ENCODE results near the gene ARL4D. TPM values are rescaled to one million over a fixed set of nuclear protein-coding genes. Genes with fewer than 3 reads are reported as not detected.
"Not testable (repeated sequence)": the region's sequence is repeated elsewhere in the genome, so short reads cannot be mapped to it uniquely, and the experiment has no call there.

Gene ARL4D
- total and polyA plus RNA-seq, 2 donors (not counting 3 experiments of a cell fraction or from before 2014, with no cell fraction given) = 3.8 to 4.1 TPM

GRCh38 chr17:43418441-43419374 is 19.9 kb downstream of the ARL4D start:
- BruUV-seq (replicated peaks) = no TSS peak
- ChIA-PET POLR2A (no interaction called here), CTCF (interaction anchor here (0.6 to 1.6 kb wide), 4 partner anchors 25 to 68 kb away, joined by 3 to 5 read pairs (median 4); partner anchors contain the start of gene DHX8)
- H3K4me2 ChIP-seq (ENCODE audit: insufficient read depth, low read length) = no peak overlapping the region
- no peak overlapping the region for H3K27ac ChIP-seq (ENCODE audit: insufficient read depth, low read depth, low read length)
- H3K9me3 ChIP-seq (replicated peaks; ENCODE audit: control insufficient read depth, insufficient read depth, low read length) = no peaks in the 10 kb centered on the region
- H3K79me2 ChIP-seq (ENCODE audit: control insufficient read depth, insufficient read depth, low read length) = no peaks in the 10 kb centered on the region
- H3K9ac ChIP-seq (replicated peaks; ENCODE audit: extremely low read depth, insufficient read depth, low read length) = no peak overlapping the region
- H3K9me1 ChIP-seq (replicated peaks; ENCODE audit: control insufficient read depth, extremely low read depth, insufficient read depth, low read length) = no peaks in the 10 kb centered on the region
- H3K36me3 ChIP-seq (ENCODE audit: control insufficient read depth in 2 of 2, extremely low read depth in 1 of 2, insufficient read depth in 2 of 2, low read length in 2 of 2) = no peaks in the 10 kb centered on the region
- no peak for DNase-seq (ENCODE audit: low read depth, low spot score)
- intact Hi-C loops (cut with micrococcal nuclease) = no loop called here
- H3K27me3 ChIP-seq (ENCODE audit: control insufficient read depth in 2 of 2, insufficient read depth in 2 of 2, low read length in 2 of 2) = peaks cover 0 to 7% of the 10 kb centered on the region in 2 experiments
- H3K4me3 ChIP-seq (replicated peaks in 1 of 3; ENCODE audit: insufficient read depth in 1 of 3, low read depth in 1 of 3, low read length in 3 of 3) = no peak overlapping the region
- dilution Hi-C loops (cut with MboI; ENCODE audit: extremely low pct_ligation_motif_present, low sequenced_read_pairs) = no loop called here
- no peaks in the 10 kb centered on the region for H3K4me1 ChIP-seq (ENCODE audit: control insufficient read depth, extremely low read depth, insufficient read depth, low read length)
- no peaks in the 10 kb centered on the region for H4K20me1 ChIP-seq (replicated peaks; ENCODE audit: control insufficient read depth, extremely low read depth, insufficient read depth, low read length)
- TF ChIP-seq FOS (IDR thresholded peaks at IDR 0.05; ENCODE audit: borderline replicate concordance, insufficient read depth, low read length) (peak; percentile 73), MYC (IDR thresholded peaks at IDR 0.05; ENCODE audit: low read depth, low read length) (no peak), MAX (IDR thresholded peaks at IDR 0.05; ENCODE audit: insufficient read depth, insufficient read length) (no peak), CTCF (IDR thresholded peaks at IDR 0.05; ENCODE audit: extremely low read depth in 1 of 2, insufficient read depth in 1 of 2, low read depth in 1 of 2, low read length in 2 of 2) (no peak)
- peak overlapping the region; percentile 42 for H2AFZ ChIP-seq (ENCODE audit: low read depth, low read length)
- no peak for FAIRE-seq

- H3K4me2 ChIP-seq (ENCODE audit: insufficient read depth, low read length); FAIRE-seq; H2AFZ ChIP-seq (ENCODE audit: low read depth, low read length); H3K27ac ChIP-seq (ENCODE audit: insufficient read depth, low read depth, low read length); H3K9ac ChIP-seq (replicated peaks; ENCODE audit: extremely low read depth, insufficient read depth, low read length); H3K4me3 ChIP-seq (replicated peaks in 1 of 3; ENCODE audit: insufficient read depth in 1 of 3, low read depth in 1 of 3, low read length in 3 of 3); dilution Hi-C loops (cut with MboI; ENCODE audit: extremely low pct_ligation_motif_present, low sequenced_read_pairs); H3K4me1 ChIP-seq (ENCODE audit: control insufficient read depth, extremely low read depth, insufficient read depth, low read length); POLR2A ChIA-PET; BruUV-seq (replicated peaks); intact Hi-C loops (cut with micrococcal nuclease); H3K9me1 ChIP-seq (replicated peaks; ENCODE audit: control insufficient read depth, extremely low read depth, insufficient read depth, low read length); H3K27me3 ChIP-seq (ENCODE audit: control insufficient read depth in 2 of 2, insufficient read depth in 2 of 2, low read length in 2 of 2); DNase-seq (ENCODE audit: low read depth, low spot score); H4K20me1 ChIP-seq (replicated peaks; ENCODE audit: control insufficient read depth, extremely low read depth, insufficient read depth, low read length); H3K79me2 ChIP-seq (ENCODE audit: control insufficient read depth, insufficient read depth, low read length); H3K9me3 ChIP-seq (replicated peaks; ENCODE audit: control insufficient read depth, insufficient read depth, low read length); H3K36me3 ChIP-seq (ENCODE audit: control insufficient read depth in 2 of 2, extremely low read depth in 1 of 2, insufficient read depth in 2 of 2, low read length in 2 of 2): not testable (repeated sequence)
- CTCF ChIA-PET = interaction anchor here (0.6 to 1.6 kb wide), 3 partner anchors 30 to 67 kb away, joined by 3 to 5 read pairs (median 4); partner anchors contain the start of gene DHX8
Observed at GRCh38 chr17:43419375-43419882, 20.6 kb downstream of the ARL4D start.

Measured in endothelial cell of umbilical vein (primary cell).